Measurements from ENCODE around the gene CTBP1. TPM values are rescaled to one million over a fixed set of nuclear protein-coding genes. Genes with fewer than 3 reads are reported as not detected.

Gene CTBP1
- polyA plus RNA-seq, 1 donor from 2014 or later: 325 TPM

DNA sequence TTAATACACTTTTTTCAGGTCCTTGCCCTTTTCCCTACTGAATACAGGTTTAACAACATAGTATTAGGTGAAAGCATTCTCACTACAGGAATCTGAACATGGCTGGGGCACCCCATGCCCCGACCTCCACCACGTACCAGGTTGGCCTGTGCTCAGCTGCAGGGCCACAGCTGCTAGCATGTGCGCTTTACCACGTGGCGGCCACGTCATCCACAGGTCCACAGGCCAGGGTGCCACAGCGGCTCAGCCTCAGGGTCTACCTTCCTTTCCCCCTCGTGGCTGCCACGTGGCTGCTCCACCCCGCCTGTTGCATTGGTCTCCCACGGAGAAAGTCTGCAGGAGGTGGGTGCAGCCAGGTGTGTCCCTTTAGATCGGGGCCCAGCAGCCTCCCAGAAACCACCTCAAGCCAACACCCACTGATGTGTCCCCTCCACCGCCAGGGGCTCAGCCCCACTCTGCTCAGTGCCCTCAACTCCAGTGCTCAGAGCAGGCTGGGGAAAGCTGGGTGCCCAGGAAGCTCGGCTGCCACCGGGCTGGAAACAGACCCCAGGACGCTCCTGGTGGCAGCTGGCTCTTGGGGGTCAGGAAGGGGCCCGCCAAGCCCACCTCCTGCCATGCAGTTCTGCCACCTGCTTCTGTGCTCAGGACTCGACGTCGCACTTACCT, 17.8 kb downstream of the CTBP1 start:
- Histone ChIP-seq H3K9ac (ENCODE audit: low read length) (no peak overlapping the region), H3K36me3 (ENCODE audit: insufficient read depth, low read length) (no peaks in the 10 kb centered on the region), H3F3A (ENCODE audit: insufficient read depth, low read length, poor library complexity, severe bottlenecking) (no peaks in the 10 kb centered on the region), H3K9me3 (ENCODE audit: low read length) (no peaks in the 10 kb centered on the region), H3K27me3 (ENCODE audit: insufficient read depth, low read depth, low read length) (no peaks in the 10 kb centered on the region), H3K4me2 (ENCODE audit: low read length) (no peak overlapping the region), H3K27ac (ENCODE audit: low read length) (no peak overlapping the region), H3K79me2 (replicated peaks; ENCODE audit: insufficient read depth, low read length) (peaks cover 17% of the 10 kb centered on the region), H4K20me1 (ENCODE audit: insufficient read depth) (peaks cover 4% of the 10 kb centered on the region), H3K9me2 (ENCODE audit: insufficient read depth, low read length) (no peaks in the 10 kb centered on the region), H3K4me3 (ENCODE audit: low read length) (no peak overlapping the region), H2AFZ (ENCODE audit: low read depth, low read length) (no peak overlapping the region)
- TF ChIP-seq EP300 (conservative IDR thresholded peaks at IDR 0.05; ENCODE audit: poor library complexity, severe bottlenecking): no peak
- TF ChIP-seq EZH2 (IDR thresholded peaks at IDR 0.05; ENCODE audit: borderline replicate concordance, insufficient read depth, low read length, poor library complexity, severe bottlenecking): no peak
- no peak for TF ChIP-seq SMC3 (conservative IDR thresholded peaks at IDR 0.05; ENCODE audit: poor library complexity)
- TF ChIP-seq CTCF (IDR thresholded peaks at IDR 0.05; ENCODE audit: poor library complexity, severe bottlenecking): no peak
- TF ChIP-seq MXI1 (conservative IDR thresholded peaks at IDR 0.05; ENCODE audit: poor library complexity, severe bottlenecking): no peak
- TF ChIP-seq RAD21 (conservative IDR thresholded peaks at IDR 0.05): no peak

GRCh38 chr4:1230316-1230715, 18.6 kb downstream of the CTBP1 start:
- no peak overlapping the region for H3K27ac ChIP-seq (ENCODE audit: low read length)
- no peaks in the 10 kb centered on the region for H3K9me3 ChIP-seq (ENCODE audit: low read length)
- H3K27me3 ChIP-seq (ENCODE audit: insufficient read depth, low read depth, low read length): no peaks in the 10 kb centered on the region

More at GRCh38 chr4:1230316-1230715, 18.6 kb downstream of the CTBP1 start:
- Histone ChIP-seq H3K79me2 (replicated peaks; ENCODE audit: insufficient read depth, low read length) (peaks cover 12% of the 10 kb centered on the region), H3K36me3 (ENCODE audit: insufficient read depth, low read length) (no peaks in the 10 kb centered on the region), H3K4me3 (ENCODE audit: low read length) (no peak overlapping the region), H3K4me2 (ENCODE audit: low read length) (no peak overlapping the region), H2AFZ (ENCODE audit: low read depth, low read length) (no peak overlapping the region), H3K9ac (ENCODE audit: low read length) (no peak overlapping the region), H3K9me2 (ENCODE audit: insufficient read depth, low read length) (no peaks in the 10 kb centered on the region), H4K20me1 (ENCODE audit: insufficient read depth) (peaks cover 4% of the 10 kb centered on the region), H3F3A (ENCODE audit: insufficient read depth, low read length, poor library complexity, severe bottlenecking) (no peaks in the 10 kb centered on the region)
- TF ChIP-seq EP300 (conservative IDR thresholded peaks at IDR 0.05; ENCODE audit: poor library complexity, severe bottlenecking) (no peak), POLR2AphosphoS5 (IDR thresholded peaks at IDR 0.05) (no peak), TAF1 (IDR thresholded peaks at IDR 0.05; ENCODE audit: low read depth) (no peak), CTCF (IDR thresholded peaks at IDR 0.05; ENCODE audit: poor library complexity, severe bottlenecking) (no peak), MXI1 (conservative IDR thresholded peaks at IDR 0.05; ENCODE audit: poor library complexity, severe bottlenecking) (no peak), RAD21 (conservative IDR thresholded peaks at IDR 0.05) (no peak), SMC3 (conservative IDR thresholded peaks at IDR 0.05; ENCODE audit: poor library complexity) (no peak), EZH2 (IDR thresholded peaks at IDR 0.05; ENCODE audit: borderline replicate concordance, insufficient read depth, low read length, poor library complexity, severe bottlenecking) (no peak)
- TF ChIP-seq, protein P1, sequence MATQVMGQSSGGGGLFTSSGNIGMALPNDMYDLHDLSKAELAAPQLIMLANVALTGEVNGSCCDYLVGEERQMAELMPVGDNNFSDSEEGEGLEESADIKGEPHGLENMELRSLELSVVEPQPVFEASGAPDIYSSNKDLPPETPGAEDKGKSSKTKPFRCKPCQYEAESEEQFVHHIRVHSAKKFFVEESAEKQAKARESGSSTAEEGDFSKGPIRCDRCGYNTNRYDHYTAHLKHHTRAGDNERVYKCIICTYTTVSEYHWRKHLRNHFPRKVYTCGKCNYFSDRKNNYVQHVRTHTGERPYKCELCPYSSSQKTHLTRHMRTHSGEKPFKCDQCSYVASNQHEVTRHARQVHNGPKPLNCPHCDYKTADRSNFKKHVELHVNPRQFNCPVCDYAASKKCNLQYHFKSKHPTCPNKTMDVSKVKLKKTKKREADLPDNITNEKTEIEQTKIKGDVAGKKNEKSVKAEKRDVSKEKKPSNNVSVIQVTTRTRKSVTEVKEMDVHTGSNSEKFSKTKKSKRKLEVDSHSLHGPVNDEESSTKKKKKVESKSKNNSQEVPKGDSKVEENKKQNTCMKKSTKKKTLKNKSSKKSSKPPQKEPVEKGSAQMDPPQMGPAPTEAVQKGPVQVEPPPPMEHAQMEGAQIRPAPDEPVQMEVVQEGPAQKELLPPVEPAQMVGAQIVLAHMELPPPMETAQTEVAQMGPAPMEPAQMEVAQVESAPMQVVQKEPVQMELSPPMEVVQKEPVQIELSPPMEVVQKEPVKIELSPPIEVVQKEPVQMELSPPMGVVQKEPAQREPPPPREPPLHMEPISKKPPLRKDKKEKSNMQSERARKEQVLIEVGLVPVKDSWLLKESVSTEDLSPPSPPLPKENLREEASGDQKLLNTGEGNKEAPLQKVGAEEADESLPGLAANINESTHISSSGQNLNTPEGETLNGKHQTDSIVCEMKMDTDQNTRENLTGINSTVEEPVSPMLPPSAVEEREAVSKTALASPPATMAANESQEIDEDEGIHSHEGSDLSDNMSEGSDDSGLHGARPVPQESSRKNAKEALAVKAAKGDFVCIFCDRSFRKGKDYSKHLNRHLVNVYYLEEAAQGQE (IDR thresholded peaks at IDR 0.05; ENCODE audit: borderline replicate concordance): no peak
